Left kidney (tissue), 2 donors: Measurements from ENCODE around the gene CHAC1. TPM values are rescaled to one million over a fixed set of nuclear protein-coding genes. Genes with fewer than 3 reads are reported as not detected.
"Not testable (repeated sequence)": the region's sequence is repeated elsewhere in the genome, so short reads cannot be mapped to it uniquely, and the experiment has no call there.

Source experiments
- DNase-seq: peaks from one replicate; pipeline ENCODE4 v3.0.0-alpha.2; 2013
- polyA plus RNA-seq: library from polyadenylated mRNA; unstranded; fragments of 120-200 nt; gene quantifications from one replicate; pipeline ENCODE4 v1.2.1, GENCODE V29; 2013; ENCODE audit not compliant: insufficient read length

Gene CHAC1
- polyA plus RNA-seq, 1 donor, result 2.4 TPM

- DNase-seq, result no peak
These were observed 15.3 kb upstream of the CHAC1 start for GRCh38 chr15:40937762-40938535.

DNA sequence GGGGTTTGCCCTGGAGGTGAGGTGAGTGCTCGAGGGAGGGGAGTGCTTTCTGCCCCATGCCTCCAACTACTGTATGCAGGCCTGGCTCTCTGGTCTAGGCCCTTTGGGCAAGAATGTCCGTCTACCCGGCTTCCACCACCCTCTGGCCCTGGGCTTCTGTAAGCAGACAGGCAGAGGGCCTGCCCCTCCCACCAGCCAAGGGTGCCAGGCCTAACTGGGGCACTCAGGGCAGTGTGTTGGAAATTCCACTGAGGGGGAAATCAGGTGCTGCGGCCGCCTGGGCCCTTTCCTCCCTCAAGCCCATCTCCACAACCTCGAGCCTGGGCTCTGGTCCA, 14.8 kb upstream of the CHAC1 start:
- DNase-seq, result no peak

DNA sequence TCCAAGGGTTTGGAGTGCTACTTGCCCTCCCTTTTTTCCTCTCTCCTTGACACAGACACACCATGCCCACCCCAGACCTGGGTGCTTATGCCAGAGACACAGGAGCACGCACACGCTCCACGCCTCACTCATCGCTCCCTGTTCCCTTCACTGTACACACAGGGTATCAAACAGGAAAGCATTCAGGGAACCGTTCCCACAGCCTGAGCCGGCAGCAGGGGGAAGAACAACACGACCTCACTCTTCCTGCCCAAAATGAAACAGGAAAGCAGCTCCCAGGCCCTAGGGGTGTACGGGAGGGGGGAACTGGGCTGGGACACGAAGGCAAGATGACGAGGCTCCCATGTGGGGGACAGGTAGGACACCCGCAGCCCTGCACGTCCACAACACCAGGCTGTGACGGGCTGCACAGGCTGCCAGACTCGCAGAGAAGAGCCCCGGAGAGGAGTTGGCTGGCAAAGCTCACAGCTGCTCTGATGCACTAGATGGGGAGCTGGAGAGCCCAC, 12.9 kb upstream of the CHAC1 start:
- no peak for DNase-seq

- DNase-seq, result no peak
These were observed 12.2 kb upstream of the CHAC1 start for GRCh38 chr15:40941068-40941527.

GRCh38 chr15:40941528-40942336, 11.5 kb upstream of the CHAC1 start:
- peak; percentile 77 for DNase-seq

GRCh38 chr15:40942337-40942854, 10.9 kb upstream of the CHAC1 start:
- DNase-seq, result no peak

DNA sequence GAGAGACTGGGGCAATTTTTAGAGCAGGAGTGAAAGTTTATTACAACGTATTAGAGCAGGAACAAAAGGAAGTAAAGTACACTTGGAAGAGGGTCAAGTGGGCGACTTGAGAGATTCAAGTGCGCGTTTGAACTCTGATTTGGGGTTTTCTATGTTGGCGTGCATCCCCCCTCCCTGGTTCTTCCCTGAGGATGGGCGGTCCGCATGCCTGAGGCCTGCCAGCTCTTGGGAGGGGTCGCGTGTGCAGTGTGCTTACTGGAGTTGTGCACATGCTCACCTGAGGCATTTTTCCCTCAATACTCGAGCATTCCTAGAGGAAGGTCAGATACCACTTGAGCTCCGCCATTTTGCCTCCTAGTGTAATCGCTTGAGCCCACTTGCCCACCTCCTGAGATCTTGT, 10.4 kb upstream of the CHAC1 start:
- no peak for DNase-seq

DNA sequence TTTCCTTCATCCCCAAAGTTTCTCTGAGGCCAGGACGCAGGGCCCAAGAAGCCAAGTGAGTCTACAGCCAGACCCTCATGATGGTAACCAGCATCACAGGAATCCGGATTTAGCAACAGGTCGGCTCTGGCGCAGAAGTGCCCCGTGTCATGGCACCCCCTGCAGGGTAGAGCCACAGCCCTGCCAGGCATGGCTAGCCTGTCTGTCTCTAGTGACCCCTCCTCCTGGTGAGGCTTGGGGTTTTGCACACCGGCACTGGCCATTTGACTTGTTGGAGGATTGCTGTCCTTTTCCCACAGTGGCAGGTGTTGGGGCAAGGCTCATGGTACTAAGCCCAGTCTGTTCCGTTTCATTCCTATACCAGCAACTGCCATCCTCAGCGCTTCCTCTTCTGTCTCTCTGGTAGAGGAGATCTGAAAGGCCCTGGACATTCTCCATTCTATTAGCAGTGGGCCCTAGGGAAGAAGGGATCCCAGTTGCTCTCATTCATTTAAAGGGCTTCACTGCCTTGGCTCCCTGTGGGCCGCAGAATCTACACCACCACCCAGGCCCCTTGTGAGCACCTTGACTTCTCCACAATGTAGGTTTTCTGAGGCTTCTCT, 9.4 kb upstream of the CHAC1 start:
- DNase-seq, result no peak

DNA sequence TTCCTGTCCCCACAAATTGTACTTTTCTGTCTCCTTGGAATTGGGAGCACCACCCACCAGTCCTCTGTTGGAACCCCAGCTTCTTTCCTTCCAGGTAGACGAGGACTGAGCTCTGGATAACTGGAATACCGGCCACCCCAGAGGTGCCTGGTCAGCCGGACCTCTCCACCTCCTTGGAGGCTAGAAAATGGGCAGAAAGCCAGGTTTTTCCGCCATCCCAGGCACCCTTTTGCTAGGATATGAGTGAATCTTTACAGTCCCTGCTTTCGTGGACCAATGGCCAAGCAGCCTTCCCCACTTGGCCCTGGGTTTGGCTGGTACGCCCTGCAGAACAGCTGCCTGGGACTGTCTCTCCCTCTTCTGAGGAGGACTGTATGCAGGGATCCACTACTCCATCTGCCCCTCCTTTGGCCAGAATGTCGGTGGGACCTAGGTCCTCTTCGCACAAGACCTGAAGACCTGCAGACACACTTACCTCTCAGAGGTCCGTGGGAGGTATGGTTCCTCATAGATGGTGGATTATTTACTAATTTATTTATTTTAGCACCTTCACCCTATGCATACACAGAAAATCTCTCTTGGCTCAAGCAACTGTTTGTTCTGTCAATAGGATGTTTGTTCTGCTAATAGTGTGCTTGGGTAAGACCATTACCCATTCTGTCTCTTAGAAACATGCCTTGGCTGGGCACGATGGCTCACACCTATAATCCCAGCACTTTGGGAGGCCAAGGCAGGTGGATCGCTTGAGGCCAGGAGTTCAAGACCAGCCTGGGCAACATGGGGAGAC, 8.6 kb upstream of the CHAC1 start:
- no peak for DNase-seq

- DNase-seq, result no peak
These were observed 4.4 kb upstream of the CHAC1 start for GRCh38 chr15:40948706-40949473.

DNA sequence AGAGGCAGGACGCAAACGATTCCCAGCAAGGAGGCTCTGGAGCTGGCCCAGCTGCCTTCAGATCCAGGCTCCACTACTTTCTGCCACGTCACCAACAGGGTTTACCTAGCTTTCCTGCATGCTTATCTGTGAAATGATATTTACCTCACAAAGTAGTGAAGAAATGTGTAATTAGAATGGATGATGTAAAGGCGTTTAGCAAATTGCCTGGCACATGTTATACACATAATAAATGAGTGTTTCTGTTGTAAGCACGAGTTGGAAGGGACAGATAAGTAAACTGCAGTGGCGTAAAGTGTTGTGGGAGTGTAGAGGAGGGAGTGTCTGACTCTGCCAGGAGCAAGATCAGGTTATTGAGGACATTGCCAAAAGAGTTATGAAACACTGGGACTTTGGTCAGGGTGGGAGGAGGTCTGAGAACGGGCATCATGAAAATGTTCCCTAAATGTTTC, 3.5 kb upstream of the CHAC1 start:
- no peak for DNase-seq

GRCh38 chr15:40951764-40952163, 1.5 kb upstream of the CHAC1 start:
- no peak for DNase-seq

DNA sequence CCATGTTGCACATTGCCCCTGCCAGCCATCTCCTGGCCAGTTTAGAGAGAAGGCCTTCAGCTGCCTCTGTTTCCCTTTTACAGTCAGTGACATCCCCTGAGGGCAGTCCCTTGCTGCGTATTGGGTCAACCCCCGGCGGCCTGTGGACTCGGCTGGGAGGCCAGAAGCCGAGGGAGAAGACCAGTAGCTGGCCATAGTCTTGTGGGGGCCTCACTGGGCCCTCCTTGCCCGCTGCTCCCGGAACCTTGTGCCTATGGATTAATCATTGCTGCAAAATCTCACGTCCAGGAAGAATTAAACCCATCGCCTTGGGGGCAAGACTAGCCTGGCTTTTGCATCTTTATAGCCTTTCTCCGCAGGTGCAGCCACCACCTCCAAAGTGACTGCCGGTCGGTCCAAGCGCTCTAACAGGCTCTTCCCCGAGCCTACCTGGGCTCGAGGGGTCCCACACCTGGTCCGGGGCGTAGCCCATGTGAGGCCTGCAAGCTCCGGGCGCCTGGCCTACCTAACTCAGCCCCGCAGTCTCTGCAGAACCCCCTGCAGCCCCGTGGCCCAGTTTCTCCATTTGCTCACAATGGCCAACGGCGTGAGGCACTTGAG, 870 bp upstream of the CHAC1 start:
- DNase-seq, result no peak

DNA sequence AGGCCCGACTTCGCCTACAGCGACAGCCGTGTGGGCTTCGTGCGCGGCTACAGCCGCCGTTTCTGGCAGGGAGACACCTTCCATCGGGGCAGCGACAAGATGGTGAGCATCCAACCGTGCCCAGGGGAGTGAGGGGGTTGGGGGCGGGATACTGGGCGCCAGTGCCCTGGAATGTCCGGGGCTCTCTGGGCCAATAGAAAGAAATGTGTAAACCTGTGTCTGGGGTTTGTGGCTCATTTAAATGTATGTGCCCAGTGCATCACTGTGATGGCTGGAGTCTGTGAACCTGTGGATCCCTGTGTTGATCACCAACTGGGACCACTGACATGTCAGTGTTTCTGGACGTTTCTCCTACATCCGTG, 423 bp downstream of the CHAC1 start:
- no peak for DNase-seq

DNA sequence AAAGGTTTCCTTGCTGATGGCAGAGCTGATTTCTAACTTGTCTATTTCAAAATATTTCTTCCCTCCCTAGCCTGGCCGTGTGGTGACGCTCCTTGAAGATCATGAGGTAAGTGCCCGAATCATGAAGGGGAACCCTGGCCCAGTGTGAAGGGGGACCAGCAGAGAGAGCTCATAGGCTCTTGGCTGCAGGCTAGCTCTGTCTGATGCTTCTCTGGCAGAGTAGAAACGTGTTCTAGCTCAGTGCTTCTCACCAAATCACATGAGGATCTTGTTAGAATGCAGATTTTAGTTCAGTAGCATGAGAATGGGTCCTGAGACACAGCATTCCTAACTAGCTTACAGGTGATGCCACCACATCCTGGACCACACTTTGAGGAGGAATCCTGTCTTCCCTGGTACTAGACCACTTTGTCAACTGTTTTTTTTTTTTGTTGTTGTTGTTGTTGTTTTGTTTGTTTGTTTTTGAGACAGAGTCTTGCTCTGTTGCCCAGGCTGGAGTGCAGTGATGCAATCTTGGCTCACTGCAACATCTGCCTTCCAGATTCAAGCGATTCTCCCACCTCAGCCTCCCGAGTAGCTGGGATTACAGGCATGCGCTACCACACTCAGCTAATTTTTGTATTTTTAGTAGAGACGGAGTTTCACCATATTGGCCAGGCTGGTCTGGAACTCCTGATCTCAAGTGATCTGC, 1.0 kb downstream of the CHAC1 start:
- not testable (repeated sequence) for DNase-seq

DNA sequence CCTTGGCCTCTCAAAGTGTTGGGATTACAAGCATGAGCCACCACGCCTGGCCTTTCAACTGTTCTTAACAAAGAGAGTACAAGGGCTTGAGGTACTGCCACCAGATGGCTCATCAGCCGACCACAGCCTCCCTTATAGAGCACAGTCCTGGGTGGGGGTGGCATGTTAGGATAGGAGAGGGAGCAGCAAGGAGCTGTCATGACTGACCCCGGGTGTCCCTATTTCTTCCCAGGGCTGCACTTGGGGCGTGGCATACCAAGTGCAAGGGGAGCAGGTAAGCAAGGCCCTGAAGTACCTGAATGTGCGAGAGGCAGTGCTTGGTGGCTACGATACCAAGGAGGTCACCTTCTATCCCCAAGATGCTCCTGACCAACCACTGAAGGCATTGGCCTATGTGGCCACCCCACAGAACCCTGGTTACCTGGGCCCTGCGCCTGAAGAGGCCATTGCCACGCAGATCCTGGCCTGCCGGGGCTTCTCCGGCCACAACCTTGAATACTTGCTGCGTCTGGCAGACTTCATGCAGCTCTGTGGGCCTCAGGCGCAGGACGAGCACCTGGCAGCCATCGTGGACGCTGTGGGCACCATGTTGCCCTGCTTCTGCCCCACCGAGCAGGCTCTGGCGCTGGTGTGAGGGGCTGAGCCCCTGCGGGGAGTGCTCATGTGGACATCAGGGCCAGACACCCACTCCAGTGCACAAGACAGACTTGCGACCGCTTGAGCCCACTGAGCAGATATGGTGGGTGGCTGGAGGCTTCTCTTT, 2.1 kb downstream of the CHAC1 start:
- no peak for DNase-seq

DNA sequence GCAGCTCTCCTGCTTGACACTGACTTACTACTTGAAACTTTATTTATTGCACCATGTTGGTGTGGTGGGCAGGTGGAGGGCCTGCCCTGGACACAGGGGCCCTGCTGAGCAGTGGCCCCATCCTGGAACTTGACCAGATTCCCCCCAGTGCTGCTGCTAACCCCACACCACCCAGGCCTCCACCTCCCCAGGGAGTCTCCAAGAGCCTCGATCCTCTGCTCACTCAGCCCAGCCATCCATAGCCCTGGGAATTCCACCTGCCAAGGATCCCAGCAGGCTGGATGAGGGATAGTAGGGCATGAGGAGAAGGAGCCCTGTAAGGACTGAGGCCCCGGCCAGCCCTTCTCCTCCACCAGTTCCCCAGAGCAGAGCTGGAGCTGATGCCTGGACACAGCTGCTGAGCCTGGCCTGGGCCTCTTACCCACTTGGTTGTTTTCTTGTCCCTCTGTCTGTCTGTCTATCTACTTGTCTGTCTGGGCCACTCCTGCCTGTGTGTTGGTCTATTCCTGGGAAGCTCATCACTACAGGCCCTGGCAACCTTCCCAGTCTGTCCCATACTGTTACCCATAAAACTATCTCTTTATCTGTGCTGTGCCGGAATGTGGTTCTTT, 2.8 kb downstream of the CHAC1 start:
- no peak for DNase-seq

GRCh38 chr15:40956541-40956982, 3.3 kb downstream of the CHAC1 start:
- no peak for DNase-seq
